K562 (cell line): ENCODE data around the gene AFF2. TPM values are rescaled to one million over a fixed set of nuclear protein-coding genes. Genes with fewer than 3 reads are reported as not detected.

ENCODE experiments used
- ATAC-seq: fragments of 200-7000 bp; cut with Tn5 transposase; 3 replicates; pipeline ENCODE4 v1.9.1; 2020; ENCODE audit warnings: moderate library complexity
- BruUV-seq: library from RNA; stranded (reverse); fragments of 400-500 nt; replicated peaks from 2 replicates; lab custom pipeline; 2021; lab: Mats Ljungman, UMichigan
- CTCF ChIA-PET: fragments of 300-600 bp; formaldehyde crosslinking; extraction: SDS; loops from one replicate; lab custom pipeline; 2021; ENCODE audit warnings: low intra/inter-chr PET ratio; lab: Yijun Ruan, JAX
- POLR2A ChIA-PET: fragments of 300-600, 350-650 bp; sonication (Branson Sonifier 250); formaldehyde crosslinking; extraction: SDS; loops from one replicate; lab custom pipeline; 2021; ENCODE audit warnings: antibody characterized with exemption, inconsistent platforms; lab: Yijun Ruan, JAX
- DNase-seq, 4 experiments: peaks; one replicate each; pipeline versions ENCODE4 v3.0.0 to v3.0.0-alpha.2; 2011 to 2018; ENCODE audit warnings: low spot score in 3 of 4, mixed read lengths in 3 of 4; ENCODE audit errors: extremely low read depth in 1 of 4
- FAIRE-seq: peaks from 2 replicates; lab custom pipeline; 2011; peaks lifted over from hg19 to GRCh38; lab: Jason Lieb, UNC
- H2AFZ ChIP-seq: 2 replicates; pipeline ENCODE4 v1.6.0; 2011; ENCODE audit warnings: low read depth, low read length, control low read depth, inconsistent platforms
- H3K27ac ChIP-seq: fragments of 200-600 bp; 3 replicates; pipeline ENCODE4 v1.8.0; 2011; ENCODE audit warnings: low read depth, mild to moderate bottlenecking, control low read depth, inconsistent platforms, low read length, moderate library complexity, mixed read lengths; ENCODE audit errors: extremely low read depth
- H3K27me3 ChIP-seq, 2 experiments: fragments of 300-600 bp in 1 of 2; 2 replicates in 1 of 2; 3 replicates in 1 of 2; pipeline versions ENCODE4 v1.6.0 to v1.8.0; 2011; ENCODE audit warnings: inconsistent platforms in 2 of 2, low read length in 2 of 2, mild to moderate bottlenecking in 1 of 2, mixed read lengths in 1 of 2, moderate library complexity in 1 of 2; ENCODE audit not compliant: control insufficient read depth in 2 of 2, insufficient read depth in 2 of 2
- H3K36me3 ChIP-seq: fragments of 300-600 bp; 3 replicates; pipeline ENCODE4 v1.8.0; 2011; ENCODE audit warnings: mild to moderate bottlenecking, low read length, inconsistent platforms; ENCODE audit not compliant: control insufficient read depth, insufficient read depth
- H3K4me1 ChIP-seq, 2 experiments: fragments of 200-600 bp in 1 of 2; replicated peaks in 1 of 2; 2 replicates in 1 of 2; 3 replicates in 1 of 2; pipeline versions ENCODE4 v1.5.1 to v1.8.0; 2011; ENCODE audit warnings: inconsistent platforms in 2 of 2, low read length in 2 of 2, mild to moderate bottlenecking in 1 of 2, mixed read lengths in 1 of 2, moderate library complexity in 1 of 2; ENCODE audit not compliant: control insufficient read depth in 2 of 2, insufficient read depth in 2 of 2
- H3K4me2 ChIP-seq: 2 replicates; pipeline ENCODE4 v1.6.1; 2011; ENCODE audit warnings: low read length, control low read depth, inconsistent platforms, mixed read lengths; ENCODE audit not compliant: insufficient read depth
- H3K4me3 ChIP-seq: fragments of 200-600 bp; sonication (generic), shearing (Covaris generic); 2 replicates; pipeline ENCODE4 v1.5.1; 2016; ENCODE audit warnings: control low read depth, inconsistent platforms
- H3K79me2 ChIP-seq: fragments of 200-600 bp; 3 replicates; pipeline ENCODE4 v1.8.0; 2011; ENCODE audit warnings: low read length, inconsistent platforms; ENCODE audit not compliant: control insufficient read depth, insufficient read depth
- H3K9ac ChIP-seq, 2 experiments: 2 replicates each; pipeline versions ENCODE4 v1.6.0 to v1.6.1; 2011; ENCODE audit warnings: low read depth in 2 of 2, low read length in 2 of 2, control low read depth in 1 of 2, inconsistent platforms in 1 of 2, mild to moderate bottlenecking in 1 of 2, mixed read lengths in 1 of 2; ENCODE audit not compliant: insufficient read depth in 1 of 2
- H3K9me1 ChIP-seq: one replicate; pipeline ENCODE4 v1.6.0; 2011; ENCODE audit warnings: inconsistent platforms, mild to moderate bottlenecking, low read length, moderate library complexity; ENCODE audit not compliant: control insufficient read depth, insufficient read depth
- H3K9me3 ChIP-seq: replicated peaks from 2 replicates; pipeline ENCODE4 v1.5.1; 2011; ENCODE audit warnings: low read depth, low read length, inconsistent platforms; ENCODE audit not compliant: control insufficient read depth, insufficient read depth
- H4K20me1 ChIP-seq: replicated peaks from 2 replicates; pipeline ENCODE4 v1.6.1; 2011; ENCODE audit warnings: low read length, inconsistent platforms, mixed read lengths; ENCODE audit not compliant: control insufficient read depth, insufficient read depth
- BRF1 ChIP-seq: IDR thresholded peaks from 3 replicates; pipeline ENCODE4 v1.6.1; 2011; ENCODE audit warnings: borderline replicate concordance, mild to moderate bottlenecking; ENCODE audit not compliant: insufficient read length; ENCODE audit errors: extremely low read depth
- DIDO1 ChIP-seq: fragments of 450-650 bp; IDR thresholded peaks from 2 replicates; pipeline ENCODE4 v1.6.1; 2016; ENCODE audit warnings: low read depth, missing biosample characterization, missing genetic modification characterization
- FOSL1 ChIP-seq: fragments of 200-800 bp; sonication (Bioruptor generic); conservative IDR thresholded peaks from 2 replicates; pipeline ENCODE4 v1.6.1; 2016; ENCODE audit warnings: missing genetic modification characterization, missing compliant biosample characterization
- FUS ChIP-seq: fragments of 200-400 bp; formaldehyde crosslinking; optimal IDR thresholded peaks from 2 replicates; pipeline ENCODE3; 2017; ENCODE audit warnings: low read depth, low read length
- KDM1A ChIP-seq, 2 experiments: fragments of 450-650 bp; IDR thresholded peaks; 2 replicates each; pipeline ENCODE4 v1.6.1; 2016; ENCODE audit warnings: mild to moderate bottlenecking in 2 of 2
- LARP7 ChIP-seq: fragments of 450-650 bp; IDR thresholded peaks from 2 replicates; pipeline ENCODE4 v1.6.1; 2016
- LCOR ChIP-seq: sonication (generic); formaldehyde crosslinking; IDR thresholded peaks from 2 replicates; pipeline ENCODE4 v1.8.0; 2022; ENCODE audit warnings: mild to moderate bottlenecking, missing genetic modification reagents
- MEF2D ChIP-seq: conservative IDR thresholded peaks from 2 replicates; pipeline ENCODE4 v1.6.1; 2016; ENCODE audit warnings: low read depth, missing genetic modification characterization, missing compliant biosample characterization
- NFATC3 ChIP-seq: fragments of 450-650 bp; IDR thresholded peaks from 2 replicates; pipeline ENCODE4 v1.6.1; 2017; ENCODE audit warnings: mild to moderate bottlenecking
- RAD51 ChIP-seq: fragments of 450-650 bp; IDR thresholded peaks from 2 replicates; pipeline ENCODE4 v1.7.1; 2016; ENCODE audit warnings: low read depth, mild to moderate bottlenecking, borderline replicate concordance
- SAFB ChIP-seq: fragments of 200-400 bp; formaldehyde crosslinking; IDR thresholded peaks from 2 replicates; pipeline ENCODE4 v1.6.1; 2017; ENCODE audit warnings: low read depth, low read length, borderline replicate concordance
- SMAD2 ChIP-seq: fragments of 150-350 bp; IDR thresholded peaks from 2 replicates; pipeline ENCODE4 v1.6.1; 2014; ENCODE audit warnings: low read depth, mild to moderate bottlenecking, low read length
- TAF1 ChIP-seq: IDR thresholded peaks from 2 replicates; pipeline ENCODE4 v1.6.1; 2011; ENCODE audit warnings: mild to moderate bottlenecking, low read length, moderate library complexity; ENCODE audit not compliant: insufficient read depth, control insufficient read depth, severe bottlenecking; ENCODE audit errors: extremely low read depth
- TCF7 ChIP-seq: sonication (generic); IDR thresholded peaks from 2 replicates; pipeline ENCODE4 v1.6.1; 2016; ENCODE audit warnings: antibody characterized with exemption, borderline replicate concordance
- TRIM28 ChIP-seq: fragments of 450-650 bp; IDR thresholded peaks from 2 replicates; pipeline ENCODE4 v1.6.1; 2017
- ZNF134 ChIP-seq: fragments of 250-450 bp; sonication (Bioruptor Pico); conservative IDR thresholded peaks from 2 replicates; pipeline ENCODE4 v1.4.0; 2020
- WGBS: fragments of 100-300 bp; shearing (Covaris generic); methylation state at CpG from one replicate; pipeline ENCODE4 v1.1.6; 2016; ENCODE audit warnings: low coverage, mixed read lengths; ENCODE audit not compliant: insufficient coverage; ENCODE audit errors: missing lambda C conversion rate; 5-methylcytosine and 5-hydroxymethylcytosine counted together
- in situ Hi-C: fragments of 300-500 bp; cut with MboI; formaldehyde crosslinking; loops from 4 replicates; pipeline ENCODE4 v1.15.0; 2018; ENCODE audit warnings: inconsistent platforms, mixed read lengths
- intact Hi-C: fragments of 100-400 bp; cut with micrococcal nuclease; formaldehyde crosslinking; loops from 2 replicates; pipeline ENCODE4 v1.14.2; 2022
- polyA plus RNA-seq, 8 experiments: library from polyadenylated mRNA; depleted of rRNA in 4 of 8; stranded (reverse) in 5 of 8; unstranded in 3 of 8; fragments of >200 nt; fragmentation: Nextera tagmentation in 2 of 8; fragmentation: Illumina TruSeq in 1 of 8; extraction: Ambion mirVana in 2 of 8; extraction: Trizol in 1 of 8; gene quantifications; 2 replicates each; pipeline versions ENCODE4 v1.2.1 to v1.2.3, GENCODE V29; 2011 to 2014; ENCODE audit warnings: inconsistent platforms in 1 of 8, missing spikeins in 1 of 8
- total RNA-seq, 7 experiments: library from RNA; depleted of rRNA in 6 of 7; stranded (reverse); fragments of >200 nt in 6 of 7; fragmentation: Illumina TruSeq in 2 of 7; extraction: Trizol in 2 of 7; gene quantifications; 2 replicates each; pipeline versions ENCODE4 v1.2.1 to v1.2.3, GENCODE V29; 2011 to 2021; ENCODE audit warnings: low replicate concordance in 1 of 7
- TF ChIP-seq, protein P1 (sequence below): fragments of 250-450 bp; sonication (Bioruptor Pico); IDR thresholded peaks from 2 replicates; pipeline ENCODE4 v1.5.0; 2020; ENCODE audit warnings: mild to moderate bottlenecking, borderline replicate concordance

Gene AFF2
- total and polyA plus RNA-seq, 9 of the 15 experiments (the other 6 are each of a cell fraction or from before 2014, with no cell fraction given) = 0.01 to 0.20 (median 0.07) TPM

DNA sequence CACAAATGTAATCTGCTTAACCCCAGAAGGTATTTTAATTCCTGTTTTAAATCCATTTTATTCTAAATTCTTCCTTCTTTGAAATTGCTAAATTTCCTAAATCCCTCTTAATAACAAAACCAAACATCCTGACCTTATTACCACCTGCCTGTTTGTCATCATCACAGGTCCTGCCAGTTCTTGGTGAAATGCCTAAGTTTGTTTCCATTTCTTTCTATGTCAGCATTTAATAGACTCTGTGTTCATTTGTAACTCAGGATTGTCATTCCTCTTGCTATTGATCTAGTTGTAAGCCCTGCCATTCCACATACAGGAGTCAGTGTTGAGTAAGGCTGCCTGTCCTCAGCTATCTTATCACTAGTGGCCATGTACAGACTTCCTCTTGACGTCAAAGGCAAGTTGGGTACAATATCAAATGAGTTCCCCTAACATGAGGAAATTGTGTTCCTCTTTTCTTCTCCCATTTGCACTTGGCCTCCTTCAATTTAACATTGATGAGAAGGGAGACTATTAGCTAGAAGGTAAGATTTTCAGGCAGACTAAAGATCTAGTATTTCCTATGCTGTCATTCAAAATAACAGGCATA is 440.1 kb downstream of the AFF2 start:
- no peaks in the 10 kb centered on the region for H3K9me3 ChIP-seq
- DNase-seq (no peak), FAIRE-seq (no peak)
- in situ Hi-C loops = no loop called here
- TF ChIP-seq LARP7 (no peak), LCOR (CRISPR knock-in tag) (no peak), FOSL1 (no peak), TAF1 (no peak), KDM1A (IDR thresholded peaks at IDR 0.05) (no peak), DIDO1 (no peak), TRIM28 (no peak), MEF2D (tag) (no peak)
- TF ChIP-seq, all 486 proteins: peak for 0
- Histone ChIP-seq H3K9me1 (no peaks in the 10 kb centered on the region), H3K27me3 (no peaks in the 10 kb centered on the region), H3K4me3 (no peak overlapping the region), H2AFZ (no peak overlapping the region), H3K36me3 (no peaks in the 10 kb centered on the region), H3K27ac (no peak overlapping the region), H3K4me2 (no peak overlapping the region), H4K20me1 (no peaks in the 10 kb centered on the region), H3K79me2 (no peaks in the 10 kb centered on the region), H3K9ac (no peak overlapping the region), H3K4me1 (no peaks in the 10 kb centered on the region)
- no peak for ATAC-seq
- ChIA-PET POLR2A (no interaction called here), CTCF (no interaction called here)
- intact Hi-C loops = no loop called here
- no TSS peak for BruUV-seq
- 0% methylated on average over 1 of the region's 1 CpG for WGBS

DNA sequence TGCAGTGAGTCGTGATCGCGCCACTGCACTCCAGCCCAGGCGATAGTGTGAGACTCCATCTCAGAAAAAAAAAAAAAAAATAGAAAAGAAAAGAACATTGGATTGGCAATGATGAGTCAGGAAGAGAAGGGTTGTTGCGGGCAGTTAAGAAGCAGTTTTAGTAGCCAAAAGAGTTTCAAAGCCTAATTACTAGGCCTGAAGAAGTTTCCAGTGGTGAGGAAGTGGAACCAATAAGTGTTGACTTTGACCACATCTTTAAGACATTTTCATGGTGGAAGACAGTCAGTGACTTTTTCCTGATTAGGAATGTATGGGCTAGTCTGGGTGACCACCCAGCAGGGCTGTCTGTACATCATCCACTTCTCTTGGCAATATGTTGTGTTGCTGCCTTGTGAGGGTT is 442.3 kb downstream of the AFF2 start:
- no peak overlapping the region for H3K4me3 ChIP-seq
- no peaks in the 10 kb centered on the region for H3K79me2 ChIP-seq
- no TSS peak for BruUV-seq
- ChIA-PET CTCF (no interaction called here), POLR2A (no interaction called here)
- FAIRE-seq (no peak), ATAC-seq (no peak), DNase-seq (no peak)
- H3K4me1 ChIP-seq = no peaks in the 10 kb centered on the region
- H3K27ac ChIP-seq = no peak overlapping the region
- no peak overlapping the region for H2AFZ ChIP-seq
- H3K9ac ChIP-seq = no peak overlapping the region
- intact Hi-C loops (no loop called here), in situ Hi-C loops (no loop called here)
- H3K9me3 ChIP-seq = no peaks in the 10 kb centered on the region
- WGBS = 0% methylated on average over 1 of the region's 5 CpGs
- H4K20me1 ChIP-seq = no peaks in the 10 kb centered on the region
- H3K4me2 ChIP-seq = no peak overlapping the region
- no peaks in the 10 kb centered on the region for H3K9me1 ChIP-seq
- no peaks in the 10 kb centered on the region for H3K27me3 ChIP-seq
- H3K36me3 ChIP-seq = no peaks in the 10 kb centered on the region
- TF ChIP-seq SMAD2 = no peak
- TF ChIP-seq FUS = no peak
- no peak for TF ChIP-seq TCF7
- TF ChIP-seq SAFB = no peak
- no peak for TF ChIP-seq RAD51
- no peak for TF ChIP-seq ZNF134
- no peak for TF ChIP-seq BRF1
- TF ChIP-seq NFATC3 = no peak
- TF ChIP-seq, protein P1, sequence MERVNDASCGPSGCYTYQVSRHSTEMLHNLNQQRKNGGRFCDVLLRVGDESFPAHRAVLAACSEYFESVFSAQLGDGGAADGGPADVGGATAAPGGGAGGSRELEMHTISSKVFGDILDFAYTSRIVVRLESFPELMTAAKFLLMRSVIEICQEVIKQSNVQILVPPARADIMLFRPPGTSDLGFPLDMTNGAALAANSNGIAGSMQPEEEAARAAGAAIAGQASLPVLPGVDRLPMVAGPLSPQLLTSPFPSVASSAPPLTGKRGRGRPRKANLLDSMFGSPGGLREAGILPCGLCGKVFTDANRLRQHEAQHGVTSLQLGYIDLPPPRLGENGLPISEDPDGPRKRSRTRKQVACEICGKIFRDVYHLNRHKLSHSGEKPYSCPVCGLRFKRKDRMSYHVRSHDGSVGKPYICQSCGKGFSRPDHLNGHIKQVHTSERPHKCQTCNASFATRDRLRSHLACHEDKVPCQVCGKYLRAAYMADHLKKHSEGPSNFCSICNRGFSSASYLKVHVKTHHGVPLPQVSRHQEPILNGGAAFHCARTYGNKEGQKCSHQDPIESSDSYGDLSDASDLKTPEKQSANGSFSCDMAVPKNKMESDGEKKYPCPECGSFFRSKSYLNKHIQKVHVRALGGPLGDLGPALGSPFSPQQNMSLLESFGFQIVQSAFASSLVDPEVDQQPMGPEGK (CRISPR knock-in tag) = no peak
